Activated naive CD4-positive, alpha-beta T cell (primary cell): ENCODE data around the gene TMA16.
A peak's percentile ranks its signal among the peaks of the same experiment; 100 is the strongest.
"Not testable (repeated sequence)": the region's sequence is repeated elsewhere in the genome, so short reads cannot be mapped to it uniquely, and the experiment has no call there.

ENCODE experiments used
- DNase-seq, 4 experiments: peaks; one replicate each; lab custom pipeline; 2025; lab: John Stamatoyannopoulos, UW

Gene TMA16

DNA sequence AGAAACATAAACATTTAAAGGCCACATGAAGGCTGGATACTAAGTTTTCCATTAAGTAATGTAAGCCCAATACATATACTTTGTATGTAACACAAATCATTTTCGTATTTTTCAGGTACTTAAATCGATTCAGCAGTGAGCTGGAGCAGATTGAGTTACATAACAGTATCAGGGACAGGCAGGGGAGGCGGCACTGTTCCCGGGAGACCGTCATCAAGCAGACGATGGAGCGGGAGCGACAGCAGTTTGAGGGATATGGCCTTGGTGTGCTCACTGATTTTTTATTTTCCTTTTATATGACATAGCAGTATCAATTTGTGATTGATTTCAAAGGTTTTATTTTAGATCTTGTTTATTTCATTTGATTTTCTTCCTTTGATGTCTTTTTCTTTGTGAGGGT, 20.7 kb downstream of the TMA16 start:
- DNase-seq, result no peak

DNA sequence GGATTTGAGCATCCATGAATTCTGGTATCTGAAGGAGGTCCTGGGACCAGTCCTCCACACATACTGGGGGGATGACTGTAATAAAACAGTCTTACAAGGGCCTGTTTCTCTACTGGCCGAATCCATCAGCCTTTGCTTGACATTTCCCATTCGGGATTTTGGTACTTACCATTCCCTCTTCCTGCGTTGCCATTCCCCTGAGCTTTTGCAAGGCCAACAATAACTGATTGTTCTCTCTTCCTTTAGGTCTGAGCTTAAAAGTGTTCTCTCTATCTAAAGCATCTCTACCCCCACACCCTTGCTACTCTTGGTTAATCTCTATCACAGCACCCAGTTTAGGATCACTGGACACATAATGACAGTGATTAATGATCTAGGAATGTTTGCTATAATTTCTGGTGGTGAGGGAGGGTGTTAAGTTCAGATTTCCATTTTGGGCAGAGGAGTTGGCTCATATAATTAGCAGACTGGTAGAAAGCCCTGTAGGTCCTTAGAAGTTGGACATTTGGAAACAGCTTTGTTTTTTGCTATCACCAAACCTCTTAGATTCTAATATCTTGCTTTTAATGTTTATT, 29.4 kb downstream of the TMA16 start:
- no peak for DNase-seq

DNA sequence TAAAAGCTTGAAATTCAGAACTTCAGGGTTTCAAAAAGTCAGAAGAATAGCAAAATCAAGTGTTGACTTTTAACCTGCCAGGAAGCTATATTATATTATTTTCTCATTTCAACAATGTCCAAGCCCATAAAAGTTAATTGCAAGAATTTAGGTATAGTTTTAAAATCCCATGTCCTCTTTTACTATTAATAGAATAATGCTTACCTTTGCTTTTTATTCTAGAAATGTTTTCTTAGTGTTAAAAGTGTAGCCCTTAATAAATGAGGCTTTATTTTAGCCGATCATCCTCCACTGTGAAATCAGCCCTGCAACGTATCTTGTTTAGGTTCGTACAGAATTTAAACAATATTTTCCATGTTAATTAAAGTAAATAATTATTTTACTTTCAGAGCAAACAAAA, 31.5 kb downstream of the TMA16 start:
- DNase-seq, result no peak

- no peak for DNase-seq
Observed at GRCh38 chr4:163527172-163527571, 32.7 kb downstream of the TMA16 start.

GRCh38 chr4:163528653-163529052, 34.2 kb downstream of the TMA16 start:
- DNase-seq, result no peak

DNA sequence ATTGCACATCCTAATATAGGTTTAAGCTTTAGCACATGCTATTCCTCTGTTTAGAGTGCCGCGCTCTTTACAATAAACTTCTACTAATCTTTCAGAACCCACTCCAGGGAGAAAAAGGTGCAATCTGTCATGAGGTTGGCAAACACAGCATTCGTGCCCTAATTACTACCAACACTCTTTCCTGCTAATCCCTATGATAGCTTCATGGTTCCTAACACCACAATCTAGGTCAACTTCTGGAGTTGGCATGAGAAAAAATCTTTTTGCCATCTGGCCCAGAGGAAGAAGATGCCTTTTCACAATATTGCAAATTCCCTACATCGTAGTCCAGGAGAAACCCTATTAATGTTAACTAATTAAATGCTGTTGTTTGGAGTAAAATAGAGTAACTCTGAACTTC, 39.6 kb downstream of the TMA16 start:
- no peak for DNase-seq

DNA sequence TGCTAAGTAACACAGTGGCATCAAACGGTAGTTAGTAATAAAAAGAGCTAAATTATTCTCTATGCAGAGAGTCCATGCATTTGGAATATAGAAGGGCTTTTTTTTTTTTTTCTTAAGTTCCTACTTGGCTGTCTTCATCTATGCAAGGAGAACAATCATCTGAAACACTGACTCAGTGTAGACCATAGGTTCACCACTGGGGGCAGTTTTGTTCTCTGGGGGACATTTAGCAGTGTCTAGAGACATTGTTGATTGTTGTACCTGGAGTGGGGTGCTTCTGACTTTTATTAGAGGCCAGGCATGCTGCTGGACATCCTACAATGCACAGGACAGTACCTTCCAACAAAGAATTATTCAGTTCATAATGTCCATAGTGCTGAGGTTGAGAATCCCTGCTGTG, 41.2 kb downstream of the TMA16 start:
- no peak for DNase-seq

- no peak for DNase-seq
Observed at GRCh38 chr4:163536091-163536490, 41.6 kb downstream of the TMA16 start.

- DNase-seq, result no peak
Observed at GRCh38 chr4:163537114-163537513, 42.6 kb downstream of the TMA16 start.

DNA sequence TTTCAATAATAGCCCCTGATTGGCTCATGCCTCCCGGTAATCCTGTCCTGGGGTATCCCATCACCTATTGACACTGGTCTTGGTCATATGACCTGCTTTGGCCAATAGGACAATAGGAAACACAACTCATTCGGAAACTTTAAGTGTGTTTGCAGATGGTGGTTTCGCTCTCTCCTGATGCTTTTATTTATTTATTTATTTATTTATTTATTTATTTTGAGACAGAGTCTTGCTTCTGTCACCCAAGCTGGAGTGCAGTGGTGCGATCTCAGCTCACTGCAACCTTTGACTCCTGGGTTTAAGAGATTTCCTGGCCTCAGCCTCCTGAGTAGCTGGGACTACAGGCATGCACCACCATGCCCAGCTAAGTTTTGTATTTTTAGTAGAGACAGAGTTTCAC, 44.3 kb downstream of the TMA16 start:
- DNase-seq, result not testable (repeated sequence)

DNA sequence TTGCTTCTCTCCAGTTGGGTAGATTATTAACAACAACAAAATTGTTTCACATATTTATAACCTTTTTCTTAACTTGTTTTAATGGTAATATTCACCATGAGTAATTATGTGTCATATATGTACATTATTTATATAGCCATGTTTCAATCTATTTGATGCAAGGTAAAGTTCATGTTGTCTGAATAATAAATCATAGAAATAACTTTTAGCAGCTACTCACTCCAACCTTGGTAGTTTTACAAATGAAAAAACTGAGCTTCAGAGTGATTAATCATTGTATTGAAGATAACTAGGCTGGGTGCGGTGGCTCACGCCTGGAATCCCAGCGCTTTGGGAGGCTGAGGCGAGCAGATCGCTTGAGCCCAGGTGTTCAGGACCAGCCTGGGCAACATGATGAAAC, 46.0 kb downstream of the TMA16 start:
- no peak for DNase-seq

GRCh38 chr4:163540977-163541376, 46.5 kb downstream of the TMA16 start:
- no peak for DNase-seq

- no peak for DNase-seq
Observed at GRCh38 chr4:163542275-163542674, 47.8 kb downstream of the TMA16 start.

DNA sequence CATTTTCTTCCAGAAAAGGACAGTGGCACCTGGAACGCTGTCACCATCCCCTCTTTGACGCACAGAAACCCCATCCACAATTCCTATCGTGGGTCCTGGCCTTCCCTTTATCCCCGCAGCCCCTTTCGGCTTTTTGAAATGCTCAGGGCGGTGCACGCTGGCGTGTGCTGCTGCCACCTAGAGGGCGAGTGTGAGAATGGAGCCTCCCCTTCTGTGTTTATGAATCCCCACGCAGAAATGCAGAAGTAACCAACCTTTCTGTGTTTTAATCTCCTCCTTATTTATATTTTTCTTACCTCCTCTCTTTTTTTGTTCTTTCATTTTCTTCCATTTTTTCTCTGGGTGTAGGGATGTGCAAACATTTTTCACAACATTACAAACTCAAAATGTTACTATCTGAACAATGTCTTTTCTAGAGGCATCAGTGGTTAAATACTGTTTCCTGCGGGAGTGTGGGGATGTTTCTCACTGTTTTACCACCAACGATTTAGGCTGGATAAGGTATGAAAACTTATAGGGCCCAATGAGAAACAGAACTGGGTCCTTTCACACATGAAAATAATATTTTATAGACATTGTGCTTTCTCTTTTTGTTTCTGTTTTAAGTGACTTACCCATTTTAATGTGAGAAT, 50.0 kb downstream of the TMA16 start:
- peak; percentile 4 to 50 (median 18) for DNase-seq

- no peak for DNase-seq
Observed at GRCh38 chr4:163548481-163549243, 54.2 kb downstream of the TMA16 start.

DNA sequence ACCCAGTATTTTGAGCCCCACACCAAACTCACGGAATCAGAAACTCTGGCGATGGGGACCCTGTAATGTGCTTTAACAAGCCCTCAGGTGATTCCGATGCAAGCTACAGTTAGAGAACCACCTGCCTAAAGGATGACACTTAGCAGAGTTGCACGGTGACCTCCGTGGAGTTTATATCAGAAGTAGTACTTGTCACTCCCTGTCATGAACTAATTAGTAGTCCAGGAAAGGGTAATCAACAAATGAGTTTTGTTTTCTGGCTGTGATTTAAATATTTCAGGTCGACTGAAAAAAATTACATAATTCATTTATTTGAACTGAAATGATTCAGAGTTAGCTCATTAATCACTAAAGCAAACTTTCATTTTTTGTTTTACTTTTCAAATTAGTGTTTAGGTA, 56.4 kb downstream of the TMA16 start:
- no peak for DNase-seq

DNA sequence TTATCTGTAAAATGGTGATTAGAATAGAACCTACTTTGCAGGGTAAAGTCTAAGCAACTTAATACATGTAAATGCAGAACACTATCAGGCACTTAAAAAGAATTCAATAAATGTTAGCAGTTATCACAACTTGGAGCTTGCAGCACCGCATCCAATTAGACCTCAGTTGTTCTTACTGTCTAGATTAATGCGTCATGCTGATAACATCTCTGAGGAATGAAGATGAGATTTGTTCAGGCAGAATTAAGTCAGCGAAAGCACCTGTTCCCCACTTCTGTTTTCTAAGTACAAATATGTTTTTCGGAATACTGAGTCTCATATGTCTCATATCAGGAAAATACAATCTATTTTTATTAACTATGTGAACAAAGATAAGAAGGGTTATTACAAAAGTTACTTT, 58.7 kb downstream of the TMA16 start:
- DNase-seq, result no peak

GRCh38 chr4:163554870-163555465, 60.5 kb downstream of the TMA16 start:
- DNase-seq, result no peak

GRCh38 chr4:163556177-163556576, 61.7 kb downstream of the TMA16 start:
- no peak for DNase-seq

GRCh38 chr4:163556650-163557391, 62.3 kb downstream of the TMA16 start:
- DNase-seq, result no peak

DNA sequence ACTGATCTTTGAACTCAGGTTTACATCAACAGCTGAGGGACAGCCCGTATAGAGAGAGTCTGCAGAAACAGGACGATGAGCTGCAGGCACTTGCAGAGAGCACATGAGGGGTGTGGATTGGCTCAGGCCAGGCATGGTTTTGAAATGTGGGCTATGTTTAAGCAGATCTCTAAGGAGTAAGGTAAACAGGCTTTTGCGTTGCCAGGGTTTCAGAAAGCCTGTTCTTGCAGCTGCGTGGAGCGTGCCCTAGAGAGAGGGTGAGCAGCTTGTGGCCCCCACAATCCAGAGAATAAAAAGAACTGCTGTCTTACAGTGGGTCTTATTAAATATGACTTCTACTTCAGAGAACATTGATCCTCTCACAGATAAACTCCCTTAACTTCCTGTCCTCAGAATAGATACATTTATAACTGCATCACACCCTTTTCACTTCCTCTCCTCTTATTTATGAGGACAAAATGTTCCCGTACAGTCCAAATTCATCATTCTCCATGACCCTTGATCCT, 64.1 kb downstream of the TMA16 start:
- DNase-seq, result no peak

DNA sequence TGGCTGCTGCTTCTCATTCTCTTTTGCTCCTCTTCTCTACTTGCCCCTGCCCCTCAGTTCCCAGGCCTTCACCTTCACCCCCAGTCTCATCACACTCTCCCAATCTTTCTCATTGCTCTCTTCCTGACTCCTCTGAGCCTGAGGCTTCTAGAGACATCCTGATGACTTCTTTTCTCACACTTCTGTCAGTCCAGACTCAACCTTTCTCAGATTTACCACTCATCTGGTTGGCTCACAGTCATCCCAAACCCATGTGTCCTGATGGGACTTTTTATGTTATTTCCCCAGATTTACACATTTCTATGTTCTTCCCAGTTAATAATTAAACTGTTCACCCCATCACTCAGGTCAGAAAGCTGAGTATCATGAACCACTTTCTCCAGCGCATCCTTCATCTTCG, 68.0 kb downstream of the TMA16 start:
- DNase-seq, result no peak
